Left forelimb (tissue), 1 donor: ENCODE measurements around the gene BRMS1.
A peak's percentile ranks its signal among the peaks of the same experiment; 100 is the strongest.
"Not testable (repeated sequence)": the region's sequence is repeated elsewhere in the genome, so short reads cannot be mapped to it uniquely, and the experiment has no call there.

ENCODE experiments used
- DNase-seq: peaks from one replicate; pipeline ENCODE4 v3.0.0-alpha.2; 2018; ENCODE audit warnings: low spot score

Gene BRMS1

DNA sequence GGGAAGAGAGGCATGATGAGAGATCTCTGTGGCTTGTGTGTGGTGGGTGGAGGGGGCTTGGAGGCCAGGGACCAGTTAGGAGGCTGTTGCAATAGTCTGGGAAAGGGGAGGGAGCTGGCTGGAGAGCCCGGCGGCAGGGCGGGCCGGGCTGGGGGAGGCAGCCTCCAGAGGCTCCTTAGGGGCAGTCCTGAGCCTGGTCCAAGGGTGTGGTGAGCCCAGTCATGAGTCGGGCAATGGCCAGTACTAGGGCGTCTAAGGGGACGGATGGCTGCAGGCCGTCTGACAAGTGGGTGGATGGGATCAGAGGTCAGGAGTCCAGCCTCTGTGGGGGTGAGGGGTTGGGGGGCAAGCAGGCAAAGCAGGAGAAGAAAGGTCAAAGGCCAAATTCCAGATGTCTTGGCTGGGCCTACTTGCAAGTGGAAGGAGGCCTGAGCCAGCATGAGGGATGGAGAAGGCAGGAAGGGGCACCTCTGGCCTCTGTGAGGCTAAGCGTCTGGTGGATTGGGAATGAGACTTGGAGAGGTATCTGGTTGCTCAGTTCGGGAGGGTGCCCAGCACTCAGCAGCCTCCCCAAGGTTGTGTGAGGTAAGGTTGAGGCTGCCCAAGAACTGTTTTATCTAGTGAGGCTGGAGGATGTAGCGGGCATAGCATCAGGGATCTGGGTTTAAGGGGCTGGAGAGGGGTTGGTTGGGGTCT lies 22.0 kb downstream of the BRMS1 start:
- DNase-seq: no peak

DNA sequence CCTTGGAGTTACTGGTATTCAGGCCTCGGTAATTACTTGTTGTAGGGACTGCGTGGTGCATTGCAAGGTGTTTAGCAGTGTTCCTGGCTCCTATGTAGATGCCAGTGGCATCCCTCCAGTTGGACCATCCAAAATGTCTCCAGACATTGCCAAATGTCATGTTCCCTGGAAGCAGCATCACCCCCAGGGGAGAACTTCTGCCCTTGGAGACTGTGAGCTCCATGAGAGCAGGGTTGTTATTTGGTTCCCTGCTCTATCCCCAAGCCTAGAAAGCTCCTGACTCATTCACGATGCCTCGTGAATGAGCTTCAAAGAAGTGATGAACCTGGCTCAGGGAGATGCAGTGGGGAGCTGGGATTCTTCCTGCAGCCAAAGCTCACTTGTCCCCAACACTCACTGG lies 23.3 kb downstream of the BRMS1 start:
- no peak for DNase-seq

- not testable (repeated sequence) for DNase-seq
Measured at GRCh38 chr11:66320748-66321147, 24.2 kb downstream of the BRMS1 start.

- not testable (repeated sequence) for DNase-seq
Measured at GRCh38 chr11:66320289-66320688, 24.6 kb downstream of the BRMS1 start.

- DNase-seq: no peak
Measured at GRCh38 chr11:66318600-66318970, 26.3 kb downstream of the BRMS1 start.

DNA sequence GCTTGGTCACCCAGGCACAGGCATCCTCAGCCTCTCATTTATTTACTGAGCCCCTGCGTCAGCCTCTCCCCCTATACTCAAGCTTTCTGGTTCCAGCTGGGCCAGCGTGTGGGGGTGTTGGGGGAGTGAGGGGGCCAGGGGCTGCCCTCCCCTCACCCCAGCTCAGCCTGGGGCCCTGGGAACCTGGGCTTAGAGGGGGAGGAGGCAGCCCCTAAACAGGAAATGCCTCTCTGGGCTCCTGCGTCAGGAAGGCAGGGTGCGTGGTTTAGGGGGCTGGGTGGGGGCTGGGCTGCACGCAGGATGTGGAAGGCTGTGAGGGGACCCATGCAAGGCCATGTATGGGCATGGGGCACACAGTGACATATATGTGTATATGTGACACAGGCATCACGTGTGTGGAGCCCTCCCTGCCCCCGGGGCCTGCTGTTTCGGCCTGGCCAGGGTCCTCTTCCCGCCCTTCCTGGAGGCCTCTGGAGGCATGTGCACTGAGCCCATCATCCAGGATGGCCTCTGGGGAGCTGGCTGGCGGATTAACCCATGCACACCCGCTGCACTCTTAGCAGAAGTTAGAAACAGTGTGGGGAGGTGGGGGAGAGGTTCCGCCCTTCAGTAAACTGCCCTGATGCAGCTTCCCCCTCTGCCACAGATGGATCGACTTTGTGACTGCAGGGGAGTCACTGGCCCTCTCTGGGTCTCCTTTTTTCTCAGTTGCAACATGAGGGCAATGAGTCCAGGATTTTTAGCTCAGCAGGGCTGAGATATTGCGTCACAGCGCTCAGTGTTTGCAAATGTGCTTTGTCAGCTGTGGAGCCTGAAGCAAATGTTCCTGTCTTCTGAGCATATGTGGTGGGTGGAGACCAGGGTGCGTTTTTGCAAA lies 26.9 kb downstream of the BRMS1 start:
- no peak for DNase-seq

- DNase-seq: no peak
Measured at GRCh38 chr11:66317322-66317722, 27.6 kb downstream of the BRMS1 start.

- DNase-seq: peak; percentile 87
Measured at GRCh38 chr11:66316849-66317251, 28.1 kb downstream of the BRMS1 start, which contains the start of gene CD248. CD248 (minus strand) TSS chr11:66317044; CDS start chr11:66317027, 17 bp downstream.

DNA sequence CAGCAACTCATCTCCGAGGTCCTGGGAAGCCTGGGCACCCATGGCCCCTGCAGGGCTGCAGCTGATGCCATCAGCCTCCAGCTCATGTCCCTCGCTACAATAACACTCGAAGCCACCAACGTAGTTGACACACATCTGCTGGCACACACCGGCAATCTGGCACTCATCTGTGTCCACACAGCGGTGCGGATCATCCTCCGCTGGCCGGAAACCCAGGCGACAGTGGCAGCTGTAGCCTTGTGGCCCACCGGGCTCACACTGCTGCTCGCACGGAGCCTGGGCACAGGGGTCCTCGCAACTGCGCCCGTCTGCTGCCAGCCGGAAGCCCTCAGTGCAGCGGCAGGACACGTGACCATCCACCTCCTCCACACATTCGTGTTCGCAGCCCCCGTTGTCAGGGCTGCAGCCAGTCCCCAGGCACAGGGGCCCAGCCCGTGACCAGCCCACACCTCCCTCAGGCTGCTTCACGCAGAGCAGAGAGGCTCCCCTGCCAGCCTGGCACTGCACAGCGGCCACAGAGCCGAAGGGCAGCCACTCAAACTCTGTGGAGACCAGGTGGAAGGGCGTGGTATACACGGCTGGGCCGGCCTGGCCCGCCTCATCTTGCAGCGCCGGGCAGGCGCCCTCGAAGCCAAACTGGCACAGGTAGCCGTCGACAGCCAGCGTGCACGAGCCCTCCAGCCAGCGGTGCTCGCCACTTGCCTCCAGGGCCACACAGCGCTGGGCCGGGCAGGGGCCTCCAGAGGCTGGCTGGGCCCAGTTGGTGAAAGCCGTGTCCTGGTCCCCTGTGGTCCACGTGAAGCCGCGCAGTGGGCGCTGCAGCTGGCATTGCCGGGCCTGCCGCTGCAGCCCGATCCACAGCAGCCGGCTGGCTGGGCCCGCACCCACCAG lies 28.7 kb downstream of the BRMS1 start:
- DNase-seq: no peak

DNA sequence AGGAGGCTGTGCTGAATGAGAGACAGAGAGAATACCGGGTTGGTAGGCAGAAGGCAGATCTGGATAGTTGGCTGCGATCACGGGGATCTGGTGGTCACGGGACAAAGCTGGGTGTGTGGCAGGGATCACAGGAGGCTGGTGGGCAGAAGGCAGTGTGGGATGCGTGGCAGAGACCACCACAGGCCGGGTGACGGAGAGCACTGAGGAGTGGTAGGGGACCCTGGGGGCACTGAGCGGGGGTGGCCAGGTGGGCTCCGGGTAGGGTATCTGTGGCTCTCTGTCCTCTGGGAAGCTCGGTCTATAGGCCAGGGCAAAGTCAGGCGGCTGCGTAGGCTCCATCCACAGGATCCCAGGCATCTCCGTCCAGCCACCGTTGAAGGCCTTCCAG lies 29.4 kb downstream of the BRMS1 start:
- DNase-seq: no peak

DNA sequence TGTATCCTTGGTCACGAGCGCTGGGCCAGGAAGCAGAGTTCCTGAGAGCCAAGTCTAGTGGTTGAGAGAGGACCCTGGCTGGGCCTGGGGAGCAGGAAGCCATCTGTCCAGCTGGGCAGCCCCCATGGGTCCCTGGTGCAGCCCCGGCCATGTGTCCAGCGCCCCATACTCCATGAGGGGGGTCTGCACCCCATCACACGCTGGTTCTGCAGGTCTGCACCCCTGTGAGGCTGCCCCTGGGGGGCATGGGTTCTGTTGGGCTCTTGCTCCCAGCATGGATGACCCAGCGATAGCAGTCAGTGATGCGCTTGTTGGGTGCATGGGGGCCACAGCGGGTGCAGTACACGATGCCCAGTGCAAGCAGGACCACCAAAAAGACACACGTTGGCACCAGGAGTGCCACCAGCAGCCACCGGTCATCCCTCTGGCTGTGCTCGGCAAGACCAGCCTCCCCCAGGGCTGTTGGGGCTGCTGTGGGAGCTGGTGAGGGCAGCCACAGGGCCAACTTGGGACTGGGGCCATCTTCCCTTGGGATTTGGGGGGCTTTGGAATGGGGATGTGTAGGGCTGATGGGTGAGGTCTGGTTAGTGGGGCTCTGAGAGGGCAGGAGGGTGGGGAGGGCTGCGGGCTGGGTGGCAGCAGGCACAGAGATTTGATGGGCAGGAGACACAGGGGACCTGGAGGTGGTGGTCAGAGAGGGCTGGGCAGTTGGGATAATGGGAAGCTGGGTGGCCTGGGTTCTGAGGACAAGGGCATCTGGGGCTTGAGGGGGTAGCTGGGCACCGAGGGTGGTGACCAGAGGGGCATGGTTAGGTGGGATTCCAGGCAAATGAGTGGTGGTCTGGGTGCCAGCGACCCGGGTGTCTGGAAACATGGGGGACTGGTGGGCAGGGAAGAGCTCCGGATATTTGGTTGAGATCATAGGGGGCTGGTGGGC lies 30.1 kb downstream of the BRMS1 start:
- DNase-seq: no peak

- no peak for DNase-seq
Measured at GRCh38 chr11:66314186-66314501, 30.8 kb downstream of the BRMS1 start.

GRCh38 chr11:66313321-66314185 lies 31.4 kb downstream of the BRMS1 start:
- peak; percentile 91 for DNase-seq

DNA sequence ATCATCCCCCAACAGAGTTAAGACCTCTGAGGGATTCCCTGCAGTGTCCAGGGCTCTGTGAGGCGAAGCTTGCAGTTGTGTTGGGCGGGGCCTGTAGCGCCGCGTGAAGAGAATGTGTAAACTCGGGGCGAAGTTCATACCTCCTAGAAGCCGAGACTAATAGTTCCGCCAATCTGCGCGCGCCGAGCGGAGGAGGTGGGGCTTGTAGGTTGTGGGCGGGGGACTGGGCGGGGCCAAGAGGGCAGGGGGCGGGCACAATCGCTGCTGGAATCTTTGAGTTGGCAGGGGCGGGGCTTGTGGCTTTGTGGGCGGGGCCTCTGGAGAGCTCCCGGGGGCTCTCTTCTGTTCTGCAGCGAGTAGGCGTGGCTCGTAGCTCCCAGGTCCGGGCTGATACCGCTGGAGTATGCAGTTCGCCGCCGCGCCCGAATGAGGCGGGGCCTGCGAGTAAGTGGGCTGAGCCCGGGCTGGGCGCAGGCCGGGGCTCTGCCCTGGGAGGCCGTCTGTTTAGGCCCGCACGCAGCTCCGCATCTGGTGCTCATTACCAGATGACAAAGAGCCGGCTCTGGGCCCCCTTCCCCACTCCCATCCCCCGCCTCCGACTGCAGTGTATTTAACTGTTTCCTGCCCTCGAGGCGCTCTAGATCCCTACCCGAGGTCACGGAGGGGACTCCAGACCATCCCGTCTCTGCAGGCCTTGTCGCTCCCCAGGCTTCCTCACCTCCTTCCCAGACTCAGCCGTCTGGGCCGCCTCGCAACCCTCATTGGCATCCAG lies 32.2 kb downstream of the BRMS1 start:
- peak; percentile 99 for DNase-seq

DNA sequence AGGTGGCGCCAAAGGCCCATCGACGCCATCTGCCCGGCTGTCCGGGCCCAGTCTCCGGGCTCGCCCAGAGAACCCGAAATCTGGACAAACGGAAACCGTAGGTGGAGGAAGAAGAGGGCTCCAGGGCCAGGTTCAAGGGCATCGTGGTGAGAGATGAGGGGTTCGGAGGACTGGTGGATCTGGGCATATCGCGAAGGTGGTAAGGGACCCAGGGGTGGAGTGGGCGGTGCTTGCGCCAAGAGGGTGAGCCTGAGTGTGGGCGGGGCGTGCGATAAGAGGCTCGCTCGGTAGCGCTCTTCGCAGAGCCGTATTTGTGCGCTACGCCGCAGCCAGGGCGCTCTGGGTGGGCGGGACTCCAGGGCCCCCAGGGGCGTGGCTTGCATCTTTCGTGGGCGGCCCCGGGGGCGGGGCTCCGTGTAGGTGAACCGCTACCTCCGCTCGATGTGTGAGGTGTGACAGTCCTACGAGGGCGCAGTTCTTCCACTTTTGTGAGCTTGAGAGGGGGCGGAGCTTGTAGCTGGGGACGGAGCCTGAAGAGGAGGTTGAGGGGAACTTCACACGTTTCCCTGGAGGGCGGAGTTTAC lies 32.8 kb downstream of the BRMS1 start:
- DNase-seq: peak; percentile 94

DNA sequence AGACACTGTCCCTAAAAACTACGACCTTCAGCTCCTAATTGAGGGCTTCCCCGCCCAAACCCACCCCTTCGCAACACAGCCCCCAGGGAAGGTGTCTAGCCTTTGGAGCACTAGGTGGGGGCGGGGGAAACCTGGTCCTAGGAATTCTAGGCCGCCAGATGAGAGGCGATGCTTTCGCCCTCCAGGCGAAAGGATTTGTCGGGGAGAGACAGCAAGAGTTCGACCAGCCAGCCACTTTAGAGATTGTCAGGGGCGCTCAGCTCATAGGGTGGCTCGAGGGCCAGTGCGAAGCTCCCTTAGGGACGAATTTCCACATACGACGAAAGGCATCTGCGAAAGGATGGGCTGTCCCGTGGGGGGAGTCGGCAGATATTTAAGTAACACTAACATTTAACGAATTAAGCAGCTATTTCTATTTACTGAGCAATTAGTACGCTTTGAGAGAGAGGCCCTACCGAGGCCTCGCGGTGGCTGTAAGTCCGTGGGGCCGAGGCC lies 33.4 kb downstream of the BRMS1 start:
- DNase-seq: no peak

- not testable (repeated sequence) for DNase-seq
Measured at GRCh38 chr11:66310803-66311440, 34.0 kb downstream of the BRMS1 start.

DNA sequence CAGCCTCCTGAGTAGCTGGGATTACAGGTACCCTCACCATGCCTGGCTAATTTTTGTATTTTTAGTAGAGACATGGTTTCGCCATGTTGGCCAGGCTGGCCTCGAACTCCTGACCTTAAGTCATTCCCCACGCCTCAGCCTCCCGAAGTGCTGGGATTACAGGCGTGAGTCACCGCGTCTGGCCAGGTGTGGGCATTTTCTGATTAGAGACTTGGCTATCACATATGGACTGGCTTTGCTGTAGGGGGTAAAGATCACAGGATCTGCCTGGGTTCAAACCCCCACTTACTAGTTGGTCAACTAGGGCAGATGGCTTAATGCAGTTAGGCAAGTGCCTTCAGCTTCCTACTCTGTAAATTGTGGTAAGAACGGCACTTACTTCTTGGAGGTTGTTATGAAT lies 34.6 kb downstream of the BRMS1 start:
- no peak for DNase-seq
